Suppressor macrophage treated with lipopolysaccharide for 4 hours (primary cell): ENCODE data around the gene GPRIN1.
"Not testable (repeated sequence)": the region's sequence is repeated elsewhere in the genome, so short reads cannot be mapped to it uniquely, and the experiment has no call there.

Source experiments
- DNase-seq: peaks from one replicate; pipeline ENCODE4 v3.0.0-alpha.2; 2020

GPRIN1 gene

DNA sequence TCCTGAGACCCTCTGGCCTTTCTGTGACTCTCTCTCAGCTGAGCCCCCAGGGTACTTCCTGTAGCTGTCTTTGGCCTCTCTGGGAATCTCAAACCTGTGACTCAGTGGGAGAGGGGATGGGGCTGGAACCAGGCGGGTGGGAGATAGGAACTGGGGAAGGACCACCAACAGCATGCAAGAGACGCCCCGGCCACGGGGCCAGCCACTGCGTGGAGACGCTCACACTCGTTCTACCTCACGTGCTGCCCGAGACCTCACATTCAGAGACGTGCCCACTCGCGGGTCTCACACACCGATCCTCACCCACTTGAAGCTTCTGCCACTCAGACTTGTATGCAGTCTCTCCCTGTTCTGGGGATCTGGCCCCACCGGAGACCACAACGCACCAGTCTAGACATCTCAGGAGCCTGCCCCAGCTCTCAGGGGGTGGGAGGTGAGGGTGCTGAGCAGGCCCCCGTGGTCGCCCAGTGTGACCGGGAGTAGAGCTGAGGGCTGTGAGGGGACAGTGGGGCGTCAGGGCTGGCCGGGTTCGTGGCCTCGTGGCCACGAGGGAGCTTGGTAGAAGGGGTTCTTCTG is 13.8 kb downstream of the GPRIN1 start:
- no peak for DNase-seq

DNA sequence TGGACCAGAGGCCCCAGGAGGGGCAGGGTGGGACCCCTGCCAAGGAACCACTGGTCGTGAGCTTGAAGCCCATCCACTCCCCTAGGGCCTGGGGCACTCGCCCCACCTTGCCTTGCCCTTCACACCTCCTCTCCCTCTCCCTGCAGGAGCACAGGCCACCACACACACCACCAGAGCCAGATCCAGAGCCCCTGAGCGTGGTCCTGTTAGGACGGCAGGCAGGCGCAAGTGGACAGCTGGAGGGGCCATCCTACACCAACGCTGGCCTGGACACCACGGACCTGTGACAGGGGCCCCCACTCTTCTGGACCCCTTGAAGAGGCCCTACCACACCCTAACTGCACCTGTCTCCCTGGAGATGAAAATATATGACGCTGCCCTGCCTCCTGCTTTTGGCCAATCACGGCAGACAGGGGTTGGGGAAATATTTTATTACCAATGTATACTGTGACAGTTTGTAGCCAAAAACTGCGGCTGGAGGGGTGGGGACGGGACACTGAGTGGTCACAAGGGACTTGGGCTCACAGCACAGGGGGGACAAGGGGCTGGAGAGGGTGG is 14.5 kb downstream of the GPRIN1 start:
- DNase-seq = no peak

DNA sequence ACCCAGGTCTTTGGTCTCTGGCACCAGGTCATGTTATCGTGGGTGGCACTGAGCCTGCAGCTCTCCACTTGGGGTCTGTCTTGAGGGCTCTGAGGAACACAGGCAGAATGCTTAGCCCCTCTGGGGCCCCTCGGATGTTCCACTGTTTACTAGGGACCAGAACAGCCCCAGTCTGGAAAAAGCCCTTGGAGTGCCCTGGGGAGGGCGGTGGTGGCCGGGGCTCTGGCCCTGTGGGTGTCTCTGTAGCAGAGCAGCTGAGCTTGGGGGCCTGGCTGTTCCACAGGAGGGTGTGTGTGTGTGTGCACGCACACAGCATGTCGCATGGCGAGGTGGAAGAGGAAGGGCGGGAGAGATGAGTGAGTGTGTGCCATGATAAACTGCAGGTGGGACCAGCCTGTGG is 15.4 kb downstream of the GPRIN1 start:
- DNase-seq = no peak

DNA sequence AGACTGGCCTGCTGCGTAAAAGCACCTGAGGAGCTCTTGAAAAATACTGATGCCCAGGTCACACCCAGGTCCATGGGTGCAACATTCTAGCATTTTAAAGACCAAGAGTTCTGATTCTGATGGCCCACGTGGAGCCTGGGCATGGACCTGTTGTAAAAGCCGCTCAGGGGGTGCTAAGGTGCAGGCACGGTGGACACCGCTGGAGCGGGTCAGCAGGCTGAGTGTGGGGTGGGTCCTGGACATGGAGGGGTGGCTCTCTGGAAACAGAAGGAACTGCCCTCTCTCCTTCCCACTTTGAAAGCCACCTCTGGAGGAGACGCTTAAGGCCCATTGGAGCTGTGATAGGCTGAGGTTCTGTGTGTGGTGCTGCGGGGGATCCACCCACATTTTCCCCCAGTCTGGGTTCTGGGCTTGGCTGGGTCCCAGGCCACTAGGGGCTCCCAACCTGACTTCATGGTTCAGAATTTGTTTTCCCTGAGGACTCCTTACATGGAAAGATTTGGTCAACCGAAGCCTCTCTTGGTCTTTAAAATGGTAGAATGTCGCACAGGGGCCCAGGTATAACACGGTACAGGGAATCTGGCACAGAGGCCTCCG is 16.6 kb downstream of the GPRIN1 start:
- no peak for DNase-seq

DNA sequence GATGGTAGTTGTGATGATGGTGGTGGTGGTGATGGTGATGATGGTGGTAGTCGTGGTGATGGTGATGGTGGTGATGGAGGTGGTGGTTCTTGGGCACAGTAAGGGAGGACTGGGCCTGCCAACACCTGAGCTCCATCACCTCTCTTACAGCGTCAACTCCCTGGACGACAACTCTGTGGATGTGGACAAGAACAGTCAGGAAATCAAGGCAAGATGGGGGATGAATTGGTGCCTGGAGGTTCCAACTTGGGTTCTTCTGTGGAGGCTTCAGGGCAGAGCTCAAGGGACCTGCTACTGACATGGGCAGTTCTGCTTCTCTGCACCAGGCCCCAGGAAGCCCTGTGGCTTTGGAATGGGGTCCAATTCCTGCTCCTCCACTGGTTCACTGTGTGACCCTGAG is 17.4 kb downstream of the GPRIN1 start:
- no peak for DNase-seq

DNA sequence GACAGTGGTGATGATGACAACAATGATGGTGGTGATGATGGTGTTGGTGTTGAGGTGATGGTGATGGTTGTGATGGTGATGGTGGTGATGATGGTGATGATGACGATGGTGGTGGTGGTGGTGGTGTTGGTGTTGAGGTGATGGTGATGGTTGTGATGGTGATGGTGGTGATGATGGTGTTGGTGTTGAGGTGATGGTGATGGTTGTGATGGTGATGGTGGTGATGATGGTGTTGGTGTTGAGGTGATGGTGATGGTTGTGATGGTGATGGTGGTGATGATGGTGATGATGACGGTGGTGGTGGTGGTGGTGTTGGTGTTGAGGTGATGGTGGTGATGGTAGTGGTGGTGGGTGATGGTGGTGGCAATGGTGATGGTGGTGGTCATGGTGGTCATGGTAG is 18.3 kb downstream of the GPRIN1 start:
- DNase-seq = not testable (repeated sequence)

DNA sequence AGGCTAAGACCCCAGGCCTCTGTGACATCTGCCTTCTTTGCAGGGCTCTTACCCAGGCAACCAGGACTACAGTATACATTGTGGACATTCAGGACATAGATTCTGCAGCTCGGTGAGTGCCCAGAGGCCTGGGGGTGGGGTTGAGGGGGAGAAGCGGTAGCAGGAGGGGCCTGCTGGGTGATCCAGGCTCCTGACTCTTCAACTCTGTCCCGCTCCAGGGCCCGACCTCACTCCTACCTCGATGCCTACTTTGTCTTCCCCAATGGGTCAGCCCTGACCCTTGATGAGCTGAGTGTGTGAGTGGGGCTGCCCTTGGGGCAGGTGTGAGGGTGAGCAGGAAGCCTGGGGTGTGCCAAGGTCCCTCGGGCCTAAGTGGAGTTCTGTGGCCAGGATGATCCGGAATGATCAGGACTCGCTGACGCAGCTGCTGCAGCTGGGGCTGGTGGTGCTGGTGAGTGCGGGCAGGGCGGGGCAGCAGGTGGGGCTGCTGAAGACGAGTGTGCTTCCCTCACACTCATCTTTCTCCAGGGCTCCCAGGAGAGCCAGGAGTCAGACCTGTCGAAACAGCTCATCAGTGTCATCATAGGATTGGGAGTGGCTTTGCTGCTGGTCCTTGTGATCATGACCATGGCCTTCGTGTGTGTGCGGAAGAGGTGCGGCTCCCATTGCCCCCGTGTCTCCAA is 19.8 kb downstream of the GPRIN1 start:
- DNase-seq = no peak

DNA sequence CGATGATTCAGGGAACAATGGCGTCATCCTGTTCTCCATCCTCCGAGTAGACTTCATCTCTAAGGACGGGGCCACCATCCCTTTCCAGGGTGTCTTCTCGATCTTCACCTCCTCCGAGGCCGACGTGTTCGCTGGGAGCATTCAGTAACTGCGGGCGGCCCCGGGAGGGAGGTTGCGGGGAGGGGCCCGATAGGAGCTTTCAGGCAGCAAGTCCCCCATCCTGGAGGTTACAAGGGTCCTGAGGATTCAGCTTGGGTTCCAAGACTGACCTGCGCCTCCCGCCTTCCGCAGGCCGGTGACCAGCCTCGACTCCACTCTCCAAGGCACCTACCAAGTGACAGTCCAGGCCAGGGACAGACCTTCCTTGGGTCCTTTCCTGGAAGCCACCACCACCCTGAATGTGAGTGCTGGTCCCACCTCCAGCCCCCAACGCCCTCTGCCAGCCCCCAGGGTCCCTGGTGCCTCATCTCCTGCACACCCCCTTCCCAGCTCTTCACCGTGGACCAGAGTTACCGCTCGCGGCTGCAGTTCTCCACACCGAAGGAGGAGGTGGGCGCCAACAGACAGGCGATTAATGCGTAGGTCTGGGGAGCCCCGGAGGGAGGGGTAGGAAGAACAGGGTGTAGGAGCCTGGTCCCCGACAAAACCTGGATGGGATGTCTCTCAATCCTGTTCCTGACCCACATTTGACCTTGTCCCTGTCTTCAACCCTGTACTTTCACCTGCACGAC is 20.8 kb downstream of the GPRIN1 start:
- no peak for DNase-seq

DNA sequence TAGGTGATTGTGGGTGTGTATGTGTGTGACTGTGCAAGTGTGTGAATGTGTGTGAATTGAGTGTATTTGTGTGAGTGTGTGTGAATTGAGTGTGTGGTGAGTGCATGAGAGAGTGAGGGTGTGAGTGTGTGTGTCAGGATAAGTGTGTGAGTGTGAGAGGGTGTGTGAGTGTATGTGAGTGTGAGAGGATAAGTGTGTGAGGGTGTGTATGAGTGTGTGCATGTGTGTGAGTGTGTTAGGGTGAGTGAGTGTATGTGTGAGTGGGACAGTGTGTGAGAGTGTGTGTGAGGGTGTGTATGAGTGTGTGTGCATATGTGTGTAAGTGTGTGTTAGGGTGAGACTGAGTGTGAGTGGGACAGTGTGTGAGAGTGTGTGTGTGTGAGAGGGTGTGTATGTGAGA is 21.7 kb downstream of the GPRIN1 start:
- no peak for DNase-seq

DNA sequence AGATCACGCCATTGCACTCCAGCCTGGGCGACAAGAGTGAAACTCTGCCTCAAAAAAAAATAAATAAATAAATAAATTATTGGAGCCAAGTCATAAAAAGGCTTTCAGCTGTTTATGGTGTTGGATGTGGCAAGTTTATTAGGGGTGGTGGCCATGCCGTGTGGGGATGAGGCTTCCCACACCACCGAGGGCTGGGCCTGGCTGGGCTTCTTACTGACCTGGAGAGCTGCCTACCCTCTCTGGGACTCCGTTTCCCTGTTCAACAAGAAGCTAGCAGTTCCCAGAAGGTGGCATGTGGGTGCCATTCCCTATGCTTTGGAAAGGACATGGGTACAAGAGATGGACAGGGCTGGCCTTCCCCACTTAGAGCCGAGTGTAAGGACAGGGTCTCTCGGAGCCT is 22.6 kb downstream of the GPRIN1 start:
- no peak for DNase-seq

DNA sequence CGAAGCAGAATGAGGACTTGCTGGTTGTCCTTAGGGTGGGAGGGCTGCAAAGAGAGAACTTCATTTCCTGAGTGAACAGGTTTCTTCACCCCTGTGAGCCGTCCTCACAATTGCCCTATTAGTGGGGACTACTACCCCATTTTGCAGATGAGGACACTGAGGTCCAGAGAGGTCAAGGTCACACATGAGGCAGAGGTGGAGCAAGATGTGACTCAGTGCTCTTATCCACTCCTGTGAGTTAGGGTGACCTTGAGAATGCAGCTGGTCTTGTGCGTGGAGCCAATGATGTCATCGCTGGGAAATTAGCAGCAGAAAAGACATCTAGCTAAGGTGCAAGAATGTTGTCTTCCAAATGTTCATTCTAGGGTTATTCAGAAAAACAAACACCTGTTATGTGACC is 26.9 kb downstream of the GPRIN1 start:
- no peak for DNase-seq

DNA sequence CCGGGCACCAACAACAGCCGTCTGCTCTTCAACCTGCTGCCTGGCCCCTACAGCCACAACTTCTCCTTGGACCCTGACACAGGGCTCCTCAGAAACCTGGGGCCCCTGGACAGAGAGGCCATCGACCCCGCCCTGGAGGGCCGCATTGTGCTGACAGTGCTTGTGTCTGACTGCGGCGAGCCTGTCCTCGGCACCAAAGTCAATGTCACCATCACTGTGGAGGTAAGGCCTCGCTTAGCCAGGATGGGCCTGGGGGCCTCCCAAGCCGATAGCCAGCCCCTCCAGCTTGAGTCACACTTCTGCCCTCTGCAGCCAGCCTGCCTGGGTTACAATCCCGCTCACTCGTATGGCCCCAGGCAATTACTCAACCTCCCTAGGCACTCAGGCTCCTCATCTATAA is 28.6 kb downstream of the GPRIN1 start:
- no peak for DNase-seq

DNA sequence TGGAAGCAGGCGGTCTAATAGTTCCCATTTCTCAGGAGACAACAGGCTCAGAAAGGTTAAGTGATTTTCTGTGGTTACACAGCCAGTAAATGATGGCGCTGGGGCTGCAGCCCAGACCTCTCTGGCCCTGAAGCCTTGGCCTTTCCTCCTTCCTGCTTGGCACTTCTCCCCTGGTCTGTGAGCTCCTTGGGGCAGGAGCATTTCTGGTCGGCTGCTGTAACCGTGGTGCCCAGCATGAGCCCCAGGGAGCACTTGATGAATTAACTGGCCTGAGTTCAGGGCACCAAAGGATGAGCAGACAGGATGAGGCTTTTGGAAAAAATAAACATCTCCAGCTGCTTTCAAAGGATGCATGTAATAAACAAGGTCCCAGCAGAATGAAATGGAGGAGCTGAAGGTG is 30.6 kb downstream of the GPRIN1 start:
- no peak for DNase-seq

DNA sequence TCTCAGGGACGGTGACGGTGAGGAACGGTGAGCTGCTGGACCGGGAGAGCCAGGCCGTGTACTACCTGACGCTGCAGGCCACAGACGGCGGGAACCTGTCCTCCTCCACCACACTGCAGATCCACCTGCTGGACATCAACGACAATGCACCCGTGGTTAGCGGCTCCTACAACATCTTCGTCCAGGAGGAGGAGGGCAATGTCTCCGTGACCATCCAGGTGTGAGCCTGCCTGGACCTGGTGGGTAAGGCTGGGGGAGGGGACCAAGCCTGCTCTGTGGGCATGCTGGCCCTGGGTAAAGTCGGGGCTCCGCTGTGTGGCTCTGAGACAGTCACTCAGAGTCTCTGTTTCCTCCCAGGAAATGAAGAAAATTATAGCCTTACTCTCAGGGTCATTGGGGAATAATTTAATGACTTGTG is 31.6 kb downstream of the GPRIN1 start:
- no peak for DNase-seq

DNA sequence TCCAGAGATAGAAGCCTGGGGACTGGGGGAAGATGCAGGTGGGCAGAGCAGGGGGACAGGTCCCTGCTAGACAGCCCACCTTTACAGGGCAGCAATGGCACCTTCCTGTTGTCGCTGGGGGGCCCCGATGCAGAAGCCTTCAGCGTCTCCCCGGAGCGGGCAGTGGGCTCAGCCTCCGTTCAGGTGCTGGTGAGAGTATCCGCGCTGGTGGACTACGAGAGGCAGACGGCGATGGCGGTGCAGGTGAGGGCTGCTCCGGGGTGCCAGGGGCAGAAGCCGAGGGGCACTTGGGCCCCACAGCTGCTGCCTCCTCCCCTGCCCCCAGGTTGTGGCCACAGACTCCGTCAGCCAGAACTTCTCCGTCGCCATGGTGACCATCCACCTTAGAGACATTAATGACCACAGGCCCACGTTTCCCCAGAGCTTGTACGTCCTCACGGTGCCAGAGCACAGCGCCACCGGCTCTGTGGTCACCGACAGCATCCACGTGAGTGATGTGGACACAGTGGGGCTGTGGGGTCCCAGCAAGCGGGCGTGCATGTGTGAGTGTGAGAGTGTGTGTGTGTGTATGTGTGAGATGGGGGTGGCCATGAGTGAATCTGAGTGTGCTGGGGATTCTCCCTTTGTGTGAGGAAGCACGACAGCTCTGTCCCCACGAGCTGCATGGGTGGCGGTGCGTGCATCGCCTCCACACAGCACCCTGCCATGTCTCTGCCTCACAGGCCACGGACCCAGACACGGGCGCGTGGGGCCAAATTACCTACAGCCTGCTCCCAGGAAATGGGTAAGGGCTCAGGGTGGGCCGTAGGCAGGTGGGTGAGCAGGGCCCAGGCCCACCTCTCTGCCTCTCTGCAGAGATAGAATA is 32.4 kb downstream of the GPRIN1 start:
- no peak for DNase-seq

DNA sequence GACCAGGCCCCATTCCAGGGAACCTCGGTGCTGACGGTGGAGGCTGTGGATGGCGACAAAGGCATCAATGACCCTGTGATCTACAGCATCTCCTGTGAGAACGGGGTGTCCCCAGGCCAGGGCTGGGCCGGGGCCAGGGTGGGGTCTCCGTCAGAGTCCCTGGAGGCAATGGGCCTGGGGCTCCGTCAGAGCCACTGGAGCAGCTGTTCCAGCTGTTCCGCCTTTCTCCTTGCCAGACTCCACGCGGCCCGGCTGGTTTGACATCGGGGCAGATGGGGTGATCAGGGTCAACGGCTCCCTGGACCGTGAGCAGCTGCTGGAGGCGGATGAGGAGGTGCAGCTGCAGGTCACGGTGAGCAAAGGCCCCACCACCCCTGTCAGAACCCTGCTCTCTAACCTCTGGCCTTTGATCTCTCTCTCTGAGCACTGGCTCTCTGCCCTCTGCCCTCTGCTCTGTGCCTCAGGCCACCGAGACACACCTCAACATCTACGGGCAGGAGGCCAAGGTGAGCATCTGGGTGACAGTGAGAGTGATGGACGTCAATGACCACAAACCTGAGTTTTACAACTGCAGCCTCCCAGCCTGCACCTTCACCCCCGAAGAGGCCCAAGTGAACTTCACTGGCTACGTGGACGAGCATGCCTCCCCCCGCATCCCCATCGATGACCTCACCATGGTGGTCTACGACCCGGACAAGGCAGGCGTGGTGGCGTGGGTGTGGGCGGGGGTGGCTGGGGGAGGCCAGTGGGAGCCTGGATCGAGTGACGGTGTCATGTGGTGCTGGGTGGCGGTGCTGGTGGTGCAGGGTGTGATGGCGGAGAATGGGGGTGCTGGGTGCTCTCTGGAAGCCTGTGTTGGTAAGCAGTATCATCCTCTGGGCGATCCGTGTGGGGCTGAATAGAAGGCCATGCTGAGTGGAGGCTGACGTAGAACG is 34.2 kb downstream of the GPRIN1 start:
- DNase-seq = no peak

DNA sequence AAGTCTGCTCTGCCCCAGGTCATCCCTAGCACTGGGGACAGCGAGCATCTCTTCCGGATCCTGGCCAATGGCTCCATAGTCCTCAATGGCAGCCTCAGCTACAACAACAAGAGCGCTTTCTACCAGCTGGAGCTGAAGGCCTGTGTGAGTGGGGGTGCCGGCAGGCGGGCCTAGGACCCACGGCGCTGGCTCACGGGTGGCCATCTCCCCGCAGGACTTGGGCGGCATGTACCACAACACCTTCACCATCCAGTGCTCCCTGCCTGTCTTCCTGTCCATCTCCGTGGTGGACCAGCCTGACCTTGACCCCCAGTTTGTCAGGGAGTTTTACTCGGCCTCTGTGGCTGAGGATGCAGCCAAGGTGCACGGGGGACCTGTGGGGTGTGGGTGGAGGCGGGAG is 34.9 kb downstream of the GPRIN1 start:
- no peak for DNase-seq

DNA sequence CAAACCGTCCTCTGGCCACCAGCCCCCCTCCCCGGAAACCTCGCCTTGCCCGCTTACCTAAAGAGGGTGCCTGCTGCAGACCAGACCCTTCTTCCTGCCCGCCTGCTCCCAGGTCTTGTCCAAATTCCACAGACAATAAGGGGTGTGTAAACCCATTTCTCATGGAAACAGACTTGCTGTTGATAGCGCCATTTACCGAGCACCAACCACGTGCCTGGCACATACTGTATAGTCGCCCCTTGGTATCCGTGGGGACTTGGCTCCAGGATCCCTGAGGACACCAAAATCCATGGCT is 35.7 kb downstream of the GPRIN1 start:
- no peak for DNase-seq

DNA sequence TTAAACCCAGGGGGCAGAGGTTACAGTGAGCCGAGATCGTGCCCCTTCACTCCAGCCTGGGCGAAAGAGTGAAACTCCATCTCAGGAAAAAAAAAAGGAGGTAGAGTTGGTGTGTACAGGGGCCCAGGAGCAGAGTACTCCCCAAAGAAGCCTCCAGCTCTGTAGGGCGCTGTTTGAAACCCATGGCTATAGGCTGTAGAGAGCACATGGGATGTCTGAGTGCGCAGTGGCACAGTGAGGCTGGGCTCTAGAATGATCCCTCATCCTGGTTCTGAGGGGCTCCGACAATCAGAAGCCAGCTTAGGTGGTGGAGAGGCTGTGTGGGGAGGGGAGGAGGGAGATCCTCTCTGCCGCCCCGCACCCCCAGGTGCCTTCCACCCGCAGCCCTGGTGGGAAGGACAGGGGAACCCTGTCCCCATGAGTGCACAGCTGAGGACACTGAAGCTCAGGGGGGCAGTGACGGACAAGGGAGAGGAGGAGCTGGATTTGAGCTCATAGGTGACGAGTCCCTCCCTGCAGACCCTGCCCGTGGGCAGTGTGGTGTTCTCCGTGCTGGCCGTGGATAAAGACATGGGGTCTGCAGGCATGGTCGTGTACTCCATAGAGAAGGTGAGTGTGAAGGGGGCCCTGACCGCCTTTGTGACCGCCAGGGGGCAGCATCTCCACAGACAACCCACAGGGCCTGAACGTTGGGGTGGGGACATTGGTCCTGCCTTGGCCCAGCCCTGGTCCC is 36.2 kb downstream of the GPRIN1 start:
- DNase-seq = peak; percentile 74

DNA sequence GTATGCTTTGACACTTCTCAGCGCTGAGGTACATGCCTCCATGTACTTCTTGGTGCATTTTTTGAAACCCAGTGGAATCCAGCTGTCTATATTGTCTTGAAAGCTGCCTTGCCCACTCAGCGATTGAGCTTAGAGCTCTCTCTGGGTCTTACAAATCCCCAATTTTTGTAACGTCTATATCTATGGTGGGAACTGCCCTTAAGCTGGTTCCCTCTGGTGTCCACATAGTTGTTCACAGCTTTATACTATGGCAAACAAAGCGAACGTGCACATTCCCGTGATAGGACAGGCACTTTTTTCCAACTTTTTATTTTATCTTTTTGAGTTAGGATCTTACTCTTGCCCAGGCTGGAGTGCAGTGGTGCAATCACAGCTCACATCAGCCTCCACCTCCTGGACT is 39.9 kb downstream of the GPRIN1 start:
- no peak for DNase-seq

DNA sequence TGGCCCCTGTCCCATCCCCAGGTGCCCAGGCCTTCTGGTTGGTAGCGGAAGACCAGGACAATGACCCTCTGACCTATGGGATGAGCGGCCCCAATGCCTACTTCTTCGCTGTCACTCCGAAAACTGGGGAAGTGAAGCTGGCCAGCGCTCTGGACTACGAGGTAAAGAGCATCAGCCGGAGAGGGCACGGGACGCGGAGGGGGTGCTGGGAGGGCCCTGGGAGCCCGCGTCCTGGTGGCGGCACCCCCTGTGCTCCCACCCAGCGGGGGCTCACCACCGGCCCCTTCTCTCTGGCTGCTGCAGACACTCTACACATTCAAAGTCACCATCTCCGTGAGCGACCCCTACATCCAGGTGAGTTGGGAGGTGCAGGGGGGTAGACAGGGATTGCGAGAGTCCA is 41.3 kb downstream of the GPRIN1 start:
- no peak for DNase-seq
